GM12891 (cell line): ENCODE measurements around the gene MRPS23.

Source experiments
- DNase-seq: peaks from one replicate; pipeline ENCODE4 v3.0.0; 2011; ENCODE audit warnings: low spot score; ENCODE audit not compliant: insufficient read length
- FAIRE-seq: peaks from 2 replicates; lab custom pipeline; 2011; peaks lifted over from hg19 to GRCh38; lab: Jason Lieb, UNC
- PAX5 ChIP-seq: IDR thresholded peaks from 2 replicates; pipeline ENCODE4 v1.6.1; 2011; ENCODE audit warnings: low read length, moderate library complexity, mild to moderate bottlenecking; ENCODE audit not compliant: insufficient read depth, severe bottlenecking
- POLR2A ChIP-seq: IDR thresholded peaks from 2 replicates; pipeline ENCODE4 v1.6.1; 2011; ENCODE audit warnings: low read depth, low read length, control low read depth
- POLR2AphosphoS5 ChIP-seq: IDR thresholded peaks from 2 replicates; pipeline ENCODE4 v1.6.1; 2011; ENCODE audit warnings: low read depth, low read length, control low read depth
- POU2F2 ChIP-seq: IDR thresholded peaks from 2 replicates; pipeline ENCODE4 v1.6.1; 2011; ENCODE audit warnings: low read depth, mild to moderate bottlenecking, control low read depth, low read length, moderate library complexity
- SPI1 ChIP-seq: IDR thresholded peaks from 2 replicates; pipeline ENCODE4 v1.6.1; 2011; ENCODE audit warnings: low read depth, low read length, control low read depth
- TAF1 ChIP-seq: IDR thresholded peaks from 2 replicates; pipeline ENCODE4 v1.6.1; 2011; ENCODE audit warnings: low read depth, low read length, control low read depth

MRPS23 gene

GRCh38 chr17:57838857-57839570, 10.8 kb downstream of the MRPS23 start:
- no peak for TF ChIP-seq PAX5
- no peak for TF ChIP-seq POLR2AphosphoS5
- TF ChIP-seq TAF1 = no peak
- DNase-seq = no peak
- FAIRE-seq = no peak

GRCh38 chr17:57838453-57838852, 11.4 kb downstream of the MRPS23 start:
- DNase-seq (no peak), FAIRE-seq (no peak)
- TF ChIP-seq POLR2A = no peak
- no peak for TF ChIP-seq PAX5
- TF ChIP-seq POLR2AphosphoS5 = no peak
- TF ChIP-seq POU2F2 = no peak
- TF ChIP-seq TAF1 = no peak
- no peak for TF ChIP-seq SPI1

DNA sequence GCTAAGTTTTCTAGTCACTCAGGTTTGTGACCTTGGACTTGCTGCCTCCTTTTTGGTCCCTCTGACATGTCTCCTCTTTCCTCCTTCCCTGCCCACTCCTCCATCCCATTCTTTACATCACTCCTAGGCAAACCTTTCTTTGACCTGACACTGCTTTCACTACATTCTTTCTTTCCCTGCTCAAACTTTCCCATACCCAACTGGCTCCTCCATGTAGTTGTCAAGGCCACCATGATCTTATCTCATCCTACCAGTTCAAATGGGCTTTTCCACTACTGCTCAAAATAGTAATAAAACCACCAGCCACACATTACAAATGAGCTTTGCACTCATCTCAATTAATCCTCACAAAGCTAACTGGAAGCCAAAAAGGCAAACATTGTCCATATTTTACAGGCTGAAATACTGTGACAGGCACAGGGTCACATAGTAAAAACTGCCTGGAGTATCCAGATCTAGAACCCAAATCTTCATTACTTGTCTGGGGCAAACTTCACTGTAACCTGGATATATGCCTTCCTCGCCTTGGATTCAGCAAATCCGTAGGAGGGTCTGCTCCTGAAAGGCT, 14.4 kb downstream of the MRPS23 start:
- FAIRE-seq (no peak), DNase-seq (no peak)
- no peak for TF ChIP-seq POLR2AphosphoS5
- no peak for TF ChIP-seq POU2F2
- no peak for TF ChIP-seq PAX5
- no peak for TF ChIP-seq SPI1
- no peak for TF ChIP-seq POLR2A
- TF ChIP-seq TAF1 = no peak

- FAIRE-seq (no peak), DNase-seq (no peak)
- TF ChIP-seq POLR2AphosphoS5 = no peak
- no peak for TF ChIP-seq TAF1
- no peak for TF ChIP-seq SPI1
- TF ChIP-seq PAX5 = no peak
- TF ChIP-seq POLR2A = no peak
- no peak for TF ChIP-seq POU2F2
These were observed 15.6 kb downstream of the MRPS23 start for GRCh38 chr17:57834146-57834741.

GRCh38 chr17:57833179-57833939, 16.5 kb downstream of the MRPS23 start:
- FAIRE-seq = peak; percentile 93
- no peak for TF ChIP-seq POLR2A
- TF ChIP-seq POLR2AphosphoS5 = no peak
- no peak for TF ChIP-seq POU2F2
- TF ChIP-seq PAX5 = no peak
- no peak for TF ChIP-seq SPI1
- no peak for TF ChIP-seq TAF1
- DNase-seq = no peak

GRCh38 chr17:57832314-57833178, 17.3 kb downstream of the MRPS23 start:
- FAIRE-seq = no peak

GRCh38 chr17:57830880-57831279, 19.0 kb downstream of the MRPS23 start:
- no peak for TF ChIP-seq PAX5
- TF ChIP-seq SPI1 = no peak
- FAIRE-seq = no peak
- no peak for DNase-seq

More at GRCh38 chr17:57832314-57833178, 17.3 kb downstream of the MRPS23 start:
- no peak for TF ChIP-seq PAX5
- TF ChIP-seq SPI1 = 0 out of 2 replicates have a peak, but pooled peaks have one; percentile 13
- no peak for DNase-seq

DNA sequence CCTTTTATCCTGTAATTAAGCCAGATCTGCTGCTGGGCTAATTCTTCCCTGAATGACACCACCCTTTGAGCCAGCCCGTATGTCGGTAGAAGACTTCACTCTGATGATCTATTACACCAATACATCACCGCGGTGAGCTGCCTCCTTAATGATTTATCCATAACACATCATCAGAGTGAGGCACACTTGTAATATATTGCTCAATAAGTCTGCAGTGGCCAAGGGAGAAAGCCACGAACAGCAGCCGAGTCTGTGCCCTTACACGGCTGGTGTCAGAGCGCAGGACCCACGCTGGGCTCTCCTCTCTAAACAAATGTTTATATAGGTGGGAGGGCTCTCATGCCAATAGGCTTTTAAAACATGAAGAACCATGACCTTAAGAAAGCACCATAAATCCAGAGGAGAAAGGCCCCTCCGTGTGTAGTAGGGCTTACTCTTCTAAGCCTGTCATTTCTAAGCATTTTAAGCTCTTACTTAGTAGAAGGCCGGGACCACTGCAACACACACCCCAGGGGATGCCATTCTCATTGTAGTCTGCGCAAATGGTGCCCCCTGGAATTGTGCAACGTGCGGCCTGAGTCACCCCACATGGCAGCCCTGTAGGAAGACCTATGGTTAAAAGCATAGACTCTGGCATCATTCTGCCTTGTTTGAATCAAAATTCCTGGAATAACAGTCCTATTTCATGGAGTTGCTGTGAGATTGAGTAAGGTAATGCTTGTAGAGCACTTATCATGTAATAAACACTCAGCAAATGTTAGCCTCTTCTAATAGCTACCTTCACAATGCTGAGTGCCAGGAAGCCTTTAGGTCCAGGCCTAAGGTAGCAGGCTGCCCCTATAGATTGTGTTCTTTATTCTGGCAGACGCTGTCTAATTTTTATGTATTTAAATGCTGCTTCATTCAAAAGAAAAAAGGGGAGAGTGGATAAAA, 26.1 kb downstream of the MRPS23 start:
- DNase-seq = no peak
- no peak for FAIRE-seq
- TF ChIP-seq TAF1 (no peak), PAX5 (no peak), POU2F2 (no peak), POLR2AphosphoS5 (no peak), SPI1 (no peak), POLR2A (no peak)
